ENCODE measurements around the gene POR. TPM values are rescaled to one million over a fixed set of nuclear protein-coding genes. Genes with fewer than 3 reads are reported as not detected.

Gene POR
- total RNA-seq, 4 donors from 2014 or later = 66.6 to 244 (median 107) TPM

DNA sequence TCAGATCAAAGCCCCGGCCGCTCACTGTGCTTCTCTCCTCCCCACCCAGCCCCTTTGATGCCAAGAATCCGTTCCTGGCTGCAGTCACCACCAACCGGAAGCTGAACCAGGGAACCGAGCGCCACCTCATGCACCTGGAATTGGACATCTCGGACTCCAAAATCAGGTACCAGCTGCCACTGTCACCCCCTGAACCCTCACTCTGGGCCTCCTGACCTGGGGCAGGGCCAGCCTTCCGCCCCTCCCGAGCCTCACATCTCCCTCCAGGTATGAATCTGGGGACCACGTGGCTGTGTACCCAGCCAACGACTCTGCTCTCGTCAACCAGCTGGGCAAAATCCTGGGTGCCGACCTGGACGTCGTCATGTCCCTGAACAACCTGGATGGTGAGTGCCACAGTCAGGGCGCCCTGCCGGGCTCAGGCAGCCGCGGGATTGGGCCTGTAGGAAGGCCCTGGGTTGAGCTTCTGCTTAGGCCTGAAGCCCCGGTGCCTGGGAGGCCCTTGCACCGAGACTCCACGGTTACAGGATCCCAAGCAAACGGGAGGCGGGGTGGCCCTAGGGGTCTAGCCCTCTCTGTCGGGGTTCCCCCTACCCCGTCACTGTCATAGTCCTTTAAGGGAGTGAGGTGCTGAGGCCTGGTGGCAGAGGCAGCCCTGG lies 68.6 kb downstream of the POR start:
- WGBS, 2 donors = 84 to 86% methylated on average over 26 of the region's 26 CpGs
- no peaks in the 10 kb centered on the region for H3K27me3 ChIP-seq
- H3K4me1 ChIP-seq = peaks cover 0 to 55% (median 0%) of the 10 kb centered on the region in 4 donors
- TF ChIP-seq CTCF (IDR thresholded peaks at IDR 0.05) = no peak
- TF ChIP-seq EP300 (IDR thresholded peaks at IDR 0.05) = no peak
- TF ChIP-seq POLR2A (IDR thresholded peaks at IDR 0.05) = no peak
- DNase-seq (ENCODE audit: low spot score in 2 of 2) = no peak
- H3K4me3 ChIP-seq = no peak overlapping the region
- peaks cover 4 to 93% (median 32%) of the 10 kb centered on the region in 3 donors for H3K36me3 ChIP-seq
- no peaks in the 10 kb centered on the region for H3K9me3 ChIP-seq
- peak overlapping the region in 1 of 4 donors; percentile 13 for H3K27ac ChIP-seq

GRCh38 chr7:75984130-75985008 lies 69.4 kb downstream of the POR start:
- 92% methylated on average over 27 to 41 of the region's 44 CpGs for WGBS, 2 donors
- Histone ChIP-seq H3K9me3 (no peaks in the 10 kb centered on the region), H3K4me3 (no peak overlapping the region), H3K4me1 (peaks cover 0 to 53% (median 3%) of the 10 kb centered on the region in 4 donors), H3K27ac (peak overlapping the region in 1 of 4 donors; percentile 13), H3K36me3 (peaks cover 4 to 88% (median 32%) of the 10 kb centered on the region in 3 donors), H3K27me3 (no peaks in the 10 kb centered on the region)
- TF ChIP-seq CTCF (IDR thresholded peaks at IDR 0.05) = no peak
- no peak for TF ChIP-seq POLR2A (IDR thresholded peaks at IDR 0.05)
- no peak for DNase-seq (ENCODE audit: low spot score in 2 of 2)

- TF ChIP-seq EP300 (IDR thresholded peaks at IDR 0.05) (no peak), CTCF (IDR thresholded peaks at IDR 0.05) (no peak), POLR2A (IDR thresholded peaks at IDR 0.05) (no peak)
- Histone ChIP-seq H3K4me1 (peaks cover 0 to 53% (median 10%) of the 10 kb centered on the region in 4 donors), H3K4me3 (no peak overlapping the region), H3K27me3 (no peaks in the 10 kb centered on the region), H3K27ac (peak overlapping the region in 3 of 4 donors; percentile 2 to 28 (median 19)), H3K36me3 (peaks cover 1 to 82% (median 28%) of the 10 kb centered on the region in 3 donors), H3K9me3 (no peaks in the 10 kb centered on the region)
- 81 to 84% methylated on average over 21 of the region's 21 CpGs for WGBS, 2 donors
- no peak for DNase-seq (ENCODE audit: low spot score in 2 of 2)
Observed at GRCh38 chr7:75985009-75985517, 70.1 kb downstream of the POR start.

GRCh38 chr7:75985518-75986146 lies 70.7 kb downstream of the POR start:
- peak overlapping the region in 3 of 4 donors; percentile 19 to 52 (median 28) for H3K27ac ChIP-seq
- H3K27me3 ChIP-seq = no peaks in the 10 kb centered on the region
- no peaks in the 10 kb centered on the region for H3K9me3 ChIP-seq
- H3K4me1 ChIP-seq = peaks cover 0 to 56% (median 11%) of the 10 kb centered on the region in 4 donors
- TF ChIP-seq POLR2A (IDR thresholded peaks at IDR 0.05) (no peak), CTCF (IDR thresholded peaks at IDR 0.05) (no peak), EP300 (IDR thresholded peaks at IDR 0.05) (no peak)
- whole genome bisulfite sequencing, 2 donors = 77 to 90% methylated on average over 24 to 30 of the region's 41 CpGs
- H3K36me3 ChIP-seq = peaks cover 0 to 76% (median 27%) of the 10 kb centered on the region in 3 donors
- no peak for DNase-seq (ENCODE audit: low spot score in 2 of 2)
- H3K4me3 ChIP-seq = no peak overlapping the region
